Calu3 (cell line): ENCODE results near the gene EHBP1. TPM values are rescaled to one million over a fixed set of nuclear protein-coding genes. Genes with fewer than 3 reads are reported as not detected.

ENCODE experiments used
- BruUV-seq: library from RNA; stranded (reverse); fragments of 400-500 nt; replicated peaks from 2 replicates; lab custom pipeline; 2021; lab: Mats Ljungman, UMichigan
- CTCF ChIA-PET: fragments of 300-600 bp; sonication (Branson Sonifier 250); formaldehyde crosslinking; loops from one replicate; lab custom pipeline; 2022; ENCODE audit warnings: antibody characterized with exemption; lab: Charles Lee
- DNase-seq: peaks from one replicate; pipeline ENCODE4 v3.0.0; 2022
- H3K27ac Mint-ChIP-seq: one replicate; pipeline ENCODE4 v1.8.0; 2022; ENCODE audit warnings: mixed read lengths; ENCODE audit not compliant: unreplicated experiment
- H3K27me3 Mint-ChIP-seq: one replicate; pipeline ENCODE4 v1.8.0; 2022; ENCODE audit warnings: mixed read lengths; ENCODE audit not compliant: unreplicated experiment
- H3K36me3 Mint-ChIP-seq: one replicate; pipeline ENCODE4 v1.8.0; 2022; ENCODE audit warnings: mild to moderate bottlenecking, moderate library complexity, mixed read lengths; ENCODE audit not compliant: insufficient read depth, unreplicated experiment
- H3K4me1 Mint-ChIP-seq: one replicate; pipeline ENCODE4 v1.8.0; 2022; ENCODE audit warnings: mild to moderate bottlenecking, low read depth, mixed read lengths; ENCODE audit not compliant: unreplicated experiment
- H3K4me3 Mint-ChIP-seq: one replicate; pipeline ENCODE4 v1.8.0; 2022; ENCODE audit warnings: mild to moderate bottlenecking, low read depth, moderate library complexity, mixed read lengths; ENCODE audit not compliant: unreplicated experiment
- H3K9me3 Mint-ChIP-seq: one replicate; pipeline ENCODE4 v1.8.0; 2022; ENCODE audit warnings: low read depth, mixed read lengths; ENCODE audit not compliant: unreplicated experiment
- intact Hi-C: fragments of 100-400 bp; cut with micrococcal nuclease; formaldehyde crosslinking; loops from one replicate; pipeline ENCODE4 v1.10.0; 2022; ENCODE audit not compliant: unreplicated experiment
- total RNA-seq: library from RNA; stranded (reverse); gene quantifications from 2 replicates; pipeline ENCODE4 v1.2.3, GENCODE V29; 2022
- TF ChIP-seq, protein P1 (sequence below): fragments of 200-600 bp; IDR thresholded peaks from one replicate; pipeline ENCODE4 v1.8.0; 2022; ENCODE audit warnings: antibody characterized with exemption; ENCODE audit not compliant: unreplicated experiment

EHBP1 gene
- total RNA-seq, 1 experiment from 2014 or later, result 82.9 TPM

DNA sequence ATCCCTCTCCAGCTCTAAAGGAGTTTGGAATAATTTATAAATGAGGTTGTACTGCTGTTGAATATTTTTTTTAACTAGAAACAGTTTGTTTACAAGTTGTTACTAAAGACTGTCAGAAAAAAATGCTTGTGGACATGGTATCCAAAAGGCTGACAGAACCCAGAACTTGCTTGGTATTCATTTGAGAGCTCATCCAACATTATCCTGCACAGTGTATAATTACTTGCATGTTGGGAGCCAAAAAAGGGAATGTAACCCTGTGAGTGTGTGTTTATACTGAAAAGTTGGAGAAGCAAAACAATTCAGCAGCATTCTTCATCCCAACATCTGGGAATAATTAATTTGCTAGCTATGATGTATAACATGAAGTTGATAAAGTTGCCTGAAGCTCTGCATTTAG is 42.1 kb upstream of the EHBP1 start:
- CTCF ChIA-PET, result no interaction called here

DNA sequence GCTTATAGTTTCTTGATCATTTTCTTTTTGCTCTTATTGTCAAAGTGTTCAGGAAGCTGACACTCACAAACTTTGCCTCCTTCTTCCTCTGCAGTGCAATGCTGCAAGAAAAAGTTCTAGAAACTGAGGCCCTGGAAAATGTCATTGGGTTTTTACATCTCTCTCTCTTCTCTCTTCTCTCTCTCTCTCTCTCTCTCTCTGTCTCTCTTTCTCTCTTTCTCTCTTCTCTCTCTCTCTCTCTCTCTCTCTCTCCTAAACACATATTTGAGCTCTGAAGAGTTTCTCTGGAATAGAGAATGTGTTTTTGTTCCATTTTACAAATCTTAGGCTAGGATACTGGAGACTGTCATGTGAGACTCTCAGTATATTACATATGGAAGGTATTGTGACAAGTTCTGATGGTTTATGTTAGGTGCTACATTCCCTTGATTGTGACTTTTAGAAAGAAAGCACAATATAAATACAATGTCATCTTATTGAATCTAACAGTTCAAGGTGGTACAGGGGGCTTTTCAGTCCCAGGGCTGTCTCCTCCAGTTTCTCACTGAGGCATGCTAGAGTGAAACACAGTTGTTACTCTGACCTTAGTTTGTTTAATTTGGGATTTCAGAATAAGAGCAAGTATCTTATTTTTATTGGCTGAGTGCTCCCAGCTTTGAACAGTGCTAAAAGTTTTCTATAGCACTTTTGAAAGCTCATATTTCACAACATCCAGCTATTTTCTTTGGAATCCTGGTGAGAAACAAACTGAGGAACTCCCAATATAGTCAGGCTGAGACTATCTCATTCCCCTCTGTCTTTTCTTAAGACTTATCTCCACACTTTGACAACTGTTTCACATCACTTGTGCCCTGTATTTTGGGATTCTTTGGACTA is 41.4 kb upstream of the EHBP1 start:
- CTCF ChIA-PET, result interaction anchor here (0.6 kb wide), 1 partner anchor 350 kb away, joined by 5 read pairs; no protein-coding TSS in a partner anchor
- Mint-ChIP-seq H3K27me3 (no peaks in the 10 kb centered on the region), H3K4me1 (peaks cover 39% of the 10 kb centered on the region), H3K9me3 (no peaks in the 10 kb centered on the region), H3K27ac (no peak overlapping the region), H3K4me3 (no peak overlapping the region), H3K36me3 (no peaks in the 10 kb centered on the region)
- intact Hi-C loops, result loop anchor here (5.0 kb wide), 1 partner anchor 207 kb away; no protein-coding TSS in a partner anchor
- no TSS peak for BruUV-seq
- DNase-seq, result no peak
- TF ChIP-seq, protein P1, sequence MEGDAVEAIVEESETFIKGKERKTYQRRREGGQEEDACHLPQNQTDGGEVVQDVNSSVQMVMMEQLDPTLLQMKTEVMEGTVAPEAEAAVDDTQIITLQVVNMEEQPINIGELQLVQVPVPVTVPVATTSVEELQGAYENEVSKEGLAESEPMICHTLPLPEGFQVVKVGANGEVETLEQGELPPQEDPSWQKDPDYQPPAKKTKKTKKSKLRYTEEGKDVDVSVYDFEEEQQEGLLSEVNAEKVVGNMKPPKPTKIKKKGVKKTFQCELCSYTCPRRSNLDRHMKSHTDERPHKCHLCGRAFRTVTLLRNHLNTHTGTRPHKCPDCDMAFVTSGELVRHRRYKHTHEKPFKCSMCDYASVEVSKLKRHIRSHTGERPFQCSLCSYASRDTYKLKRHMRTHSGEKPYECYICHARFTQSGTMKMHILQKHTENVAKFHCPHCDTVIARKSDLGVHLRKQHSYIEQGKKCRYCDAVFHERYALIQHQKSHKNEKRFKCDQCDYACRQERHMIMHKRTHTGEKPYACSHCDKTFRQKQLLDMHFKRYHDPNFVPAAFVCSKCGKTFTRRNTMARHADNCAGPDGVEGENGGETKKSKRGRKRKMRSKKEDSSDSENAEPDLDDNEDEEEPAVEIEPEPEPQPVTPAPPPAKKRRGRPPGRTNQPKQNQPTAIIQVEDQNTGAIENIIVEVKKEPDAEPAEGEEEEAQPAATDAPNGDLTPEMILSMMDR, result no peak

More for the DNA sequence above, 42.1 kb upstream of the EHBP1 start:
- Mint-ChIP-seq H3K27me3 (no peaks in the 10 kb centered on the region), H3K4me1 (peaks cover 39% of the 10 kb centered on the region), H3K27ac (no peak overlapping the region), H3K4me3 (no peak overlapping the region), H3K36me3 (no peaks in the 10 kb centered on the region), H3K9me3 (no peaks in the 10 kb centered on the region)
- intact Hi-C loops, result loop anchor here (5.0 kb wide), 1 partner anchor 206 kb away; no protein-coding TSS in a partner anchor
- TF ChIP-seq, protein P1, result no peak
- BruUV-seq, result no TSS peak
- no peak for DNase-seq

DNA sequence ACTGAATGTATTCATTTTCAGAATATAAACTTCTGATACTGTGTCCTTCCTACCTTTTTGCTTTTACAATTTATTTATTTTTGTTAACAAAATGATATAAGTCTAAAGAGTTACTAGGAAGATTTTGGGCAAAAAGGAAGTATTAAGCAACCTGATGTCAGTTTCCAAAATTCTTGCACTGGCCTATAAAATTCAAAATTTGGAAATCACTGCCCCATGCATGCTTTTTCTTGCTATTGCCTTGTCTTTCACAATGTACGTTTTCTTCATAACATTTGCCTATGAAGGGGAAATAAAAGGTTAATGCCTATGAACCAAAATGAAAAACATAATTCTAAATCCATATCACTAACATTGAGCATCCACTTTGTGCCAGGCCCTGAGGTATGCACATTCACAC is 40.1 kb upstream of the EHBP1 start:
- Mint-ChIP-seq H3K4me3 (no peak overlapping the region), H3K9me3 (no peaks in the 10 kb centered on the region), H3K4me1 (peaks cover 27% of the 10 kb centered on the region), H3K36me3 (no peaks in the 10 kb centered on the region), H3K27me3 (no peaks in the 10 kb centered on the region), H3K27ac (no peak overlapping the region)
- TF ChIP-seq, protein P1, result no peak
- CTCF ChIA-PET, result no interaction called here
- no TSS peak for BruUV-seq
- no peak for DNase-seq
- intact Hi-C loops, result no loop called here

DNA sequence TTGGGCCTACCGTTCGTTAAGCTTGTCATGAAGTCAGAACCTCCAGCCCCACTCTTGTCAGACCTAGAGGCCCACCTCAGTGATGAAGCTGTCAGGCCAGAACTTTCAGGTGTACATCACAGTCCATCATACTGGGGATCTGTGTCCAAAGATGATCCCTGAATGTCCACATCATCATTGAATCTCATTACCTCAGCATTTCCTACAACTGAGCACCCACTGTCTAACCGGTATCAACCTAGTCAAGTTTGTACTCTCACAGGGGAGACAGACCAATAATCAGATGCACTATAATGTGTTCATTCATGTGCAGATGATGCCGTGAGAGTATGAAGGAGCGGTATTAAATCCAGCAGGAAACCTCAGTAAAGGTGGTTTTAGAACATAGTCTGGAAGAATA is 36.3 kb upstream of the EHBP1 start:
- Mint-ChIP-seq H3K27ac (no peak overlapping the region), H3K9me3 (no peaks in the 10 kb centered on the region), H3K36me3 (no peaks in the 10 kb centered on the region), H3K4me1 (peaks cover 18% of the 10 kb centered on the region), H3K27me3 (no peaks in the 10 kb centered on the region), H3K4me3 (no peak overlapping the region)
- no peak for DNase-seq
- intact Hi-C loops, result no loop called here
- BruUV-seq, result no TSS peak
- CTCF ChIA-PET, result interaction anchor here (0.7 kb wide), 1 partner anchor 1477 kb away, joined by 5 read pairs; no protein-coding TSS in a partner anchor
- TF ChIP-seq, protein P1, result no peak
